ENCODE results near the gene TMSB15C.
"Not testable (repeated sequence)": the region's sequence is repeated elsewhere in the genome, so short reads cannot be mapped to it uniquely, and the experiment has no call there.

The TMSB15C gene

GRCh38 chrX:104075778-104076445, at the start of gene TMSB15C:
TMSB15C (minus strand) TSS chrX:104076236.
- DNase-seq, result not testable (repeated sequence)

GRCh38 chrX:104122829-104123228, 46.8 kb upstream of the TMSB15C start:
- DNase-seq, result peak; percentile 36

- DNase-seq, result no peak
Observed at GRCh38 chrX:104118765-104119164, 42.7 kb upstream of the TMSB15C start.

- DNase-seq, result no peak
Observed at GRCh38 chrX:104117759-104118158, 41.7 kb upstream of the TMSB15C start.

GRCh38 chrX:104113222-104113965, 37.4 kb upstream of the TMSB15C start:
- DNase-seq, result peak; percentile 26

GRCh38 chrX:104112326-104112951, 36.4 kb upstream of the TMSB15C start, which contains the start of gene ZCCHC18:
ZCCHC18 (plus strand) TSS chrX:104112523; CDS start chrX:104114112, 1,589 bp downstream.
- no peak for DNase-seq

- DNase-seq, result not testable (repeated sequence)
Observed at GRCh38 chrX:104110491-104111240, 34.6 kb upstream of the TMSB15C start.

- no peak for DNase-seq
Observed at GRCh38 chrX:104108955-104109354, 32.9 kb upstream of the TMSB15C start.

- DNase-seq, result no peak
Observed at GRCh38 chrX:104105330-104106262, 29.6 kb upstream of the TMSB15C start.

- no peak for DNase-seq
Observed at GRCh38 chrX:104104676-104105075, 28.6 kb upstream of the TMSB15C start.

- no peak for DNase-seq
Observed at GRCh38 chrX:104098919-104099318, 22.9 kb upstream of the TMSB15C start.

GRCh38 chrX:104098151-104098808, 22.2 kb upstream of the TMSB15C start:
- DNase-seq, result peak; percentile 46

GRCh38 chrX:104085919-104086318, 9.9 kb upstream of the TMSB15C start:
- no peak for DNase-seq

GRCh38 chrX:104085477-104085876, 9.4 kb upstream of the TMSB15C start:
- DNase-seq, result no peak

- no peak for DNase-seq
Observed at GRCh38 chrX:104084534-104085277, 8.7 kb upstream of the TMSB15C start.

- no peak for DNase-seq
Observed at GRCh38 chrX:104084063-104084462, 8.0 kb upstream of the TMSB15C start.

GRCh38 chrX:104077854-104078253, 1.8 kb upstream of the TMSB15C start:
- DNase-seq, result not testable (repeated sequence)

- DNase-seq, result not testable (repeated sequence)
Observed at GRCh38 chrX:104062636-104063035, 13.4 kb downstream of the TMSB15C start.

GRCh38 chrX:104054956-104055355, 21.1 kb downstream of the TMSB15C start:
- not testable (repeated sequence) for DNase-seq

- DNase-seq, result no peak
Observed at GRCh38 chrX:104047171-104047570, 28.9 kb downstream of the TMSB15C start.

GRCh38 chrX:104045642-104046041, 30.4 kb downstream of the TMSB15C start:
- DNase-seq, result no peak

Measured in MV-4-11 (cell line).